Activated CD8-positive, alpha-beta memory T cell treated with anti-CD3 and anti-CD28 coated beads, Interleukin-2, amount 10 ng/mL, durations not matched to agents 7 days and 5 days (primary cell): ENCODE results near the gene ITGA2B. TPM values are rescaled to one million over a fixed set of nuclear protein-coding genes. Genes with fewer than 3 reads are reported as not detected.
"Not testable (repeated sequence)": the region's sequence is repeated elsewhere in the genome, so short reads cannot be mapped to it uniquely, and the experiment has no call there.

Experiments used
- ATAC-seq: fragments of 150-1000 bp; cut with Tn5 transposase; one replicate; pipeline ENCODE4 v1.10.0; 2021; ENCODE audit warnings: moderate library complexity
- CTCF ChIA-PET: fragments of 350-600 bp; sonication (Branson Sonifier 250); formaldehyde crosslinking; loops from one replicate; lab custom pipeline; 2021; ENCODE audit warnings: antibody characterized with exemption; lab: Charles Lee
- DNase-seq: peaks from one replicate; pipeline ENCODE4 v3.0.0-alpha.2; 2020
- H3K27ac Mint-ChIP-seq: one replicate; pipeline ENCODE4 v1.8.0; 2021; ENCODE audit warnings: mild to moderate bottlenecking, mixed read lengths
- H3K27me3 Mint-ChIP-seq: one replicate; pipeline ENCODE4 v1.8.0; 2021; ENCODE audit warnings: mixed read lengths
- H3K36me3 Mint-ChIP-seq: one replicate; pipeline ENCODE4 v1.8.0; 2021; ENCODE audit warnings: mild to moderate bottlenecking, mixed read lengths
- H3K4me1 Mint-ChIP-seq: one replicate; pipeline ENCODE4 v1.8.0; 2021; ENCODE audit warnings: mixed read lengths
- H3K4me3 Mint-ChIP-seq: one replicate; pipeline ENCODE4 v1.8.0; 2021; ENCODE audit warnings: mild to moderate bottlenecking, moderate library complexity, mixed read lengths
- H3K9me3 Mint-ChIP-seq: one replicate; pipeline ENCODE4 v1.8.0; 2022; ENCODE audit warnings: low read depth, mixed read lengths
- total RNA-seq, 2 experiments: library from RNA; stranded (reverse); gene quantifications; one replicate each; pipeline ENCODE4 v1.2.3, GENCODE V29; 2021

Gene ITGA2B
- total RNA-seq, 2 experiments from 2014 or later: 0.09 to 0.44 TPM

- no peak overlapping the region for H3K27ac Mint-ChIP-seq
- peaks cover 12% of the 10 kb centered on the region for H3K27me3 Mint-ChIP-seq
- H3K9me3 Mint-ChIP-seq: no peaks in the 10 kb centered on the region
- H3K4me3 Mint-ChIP-seq: no peak overlapping the region
- peaks cover 5% of the 10 kb centered on the region for H3K36me3 Mint-ChIP-seq
- DNase-seq: no peak
- CTCF ChIA-PET: interaction anchor here (1.1 to 6.2 kb wide), 9 partner anchors 10 to 201 kb away, joined by 3 to 64 read pairs (median 11); partner anchors contain the start of gene FAM171A2
- peaks cover 18% of the 10 kb centered on the region for H3K4me1 Mint-ChIP-seq
- no peak for ATAC-seq
Observed at GRCh38 chr17:44351961-44352827, 37.3 kb downstream of the ITGA2B start.

GRCh38 chr17:44351464-44351863 lies 38.0 kb downstream of the ITGA2B start:
- Mint-ChIP-seq H3K4me1 (peaks cover 18% of the 10 kb centered on the region), H3K27me3 (peaks cover 12% of the 10 kb centered on the region), H3K27ac (no peak overlapping the region), H3K9me3 (no peaks in the 10 kb centered on the region), H3K36me3 (peaks cover 5% of the 10 kb centered on the region), H3K4me3 (no peak overlapping the region)
- ATAC-seq: no peak
- CTCF ChIA-PET: interaction anchor here (0.7 to 6.2 kb wide), 11 partner anchors 9 to 405 kb away, joined by 3 to 64 read pairs (median 8); partner anchors contain the start of gene FAM171A2
- DNase-seq: no peak

GRCh38 chr17:44350733-44351226 lies 38.7 kb downstream of the ITGA2B start:
- H3K27me3 Mint-ChIP-seq: peaks cover 12% of the 10 kb centered on the region
- H3K4me3 Mint-ChIP-seq: no peak overlapping the region
- H3K27ac Mint-ChIP-seq: no peak overlapping the region
- H3K9me3 Mint-ChIP-seq: no peaks in the 10 kb centered on the region
- CTCF ChIA-PET: interaction anchor here (0.6 to 6.2 kb wide), 19 partner anchors 9 to 404 kb away, joined by 3 to 64 read pairs (median 4); partner anchors contain the start of gene FAM171A2
- peaks cover 5% of the 10 kb centered on the region for H3K36me3 Mint-ChIP-seq
- DNase-seq (peak; percentile 81), ATAC-seq (peak; percentile 79)
- peaks cover 25% of the 10 kb centered on the region for H3K4me1 Mint-ChIP-seq

GRCh38 chr17:44349553-44350070 lies 39.8 kb downstream of the ITGA2B start:
- peaks cover 34% of the 10 kb centered on the region for H3K4me1 Mint-ChIP-seq
- no peak overlapping the region for H3K4me3 Mint-ChIP-seq
- peaks cover 5% of the 10 kb centered on the region for H3K36me3 Mint-ChIP-seq
- CTCF ChIA-PET: interaction anchor here (0.8 to 6.2 kb wide), 9 partner anchors 11 to 146 kb away, joined by 3 to 64 read pairs (median 11); partner anchors contain the start of gene FAM171A2
- ATAC-seq (no peak), DNase-seq (no peak)
- H3K9me3 Mint-ChIP-seq: no peaks in the 10 kb centered on the region
- no peak overlapping the region for H3K27ac Mint-ChIP-seq
- peaks cover 6% of the 10 kb centered on the region for H3K27me3 Mint-ChIP-seq

GRCh38 chr17:44348988-44349364 lies 40.5 kb downstream of the ITGA2B start:
- Mint-ChIP-seq H3K4me1 (peaks cover 36% of the 10 kb centered on the region), H3K27ac (no peak overlapping the region), H3K4me3 (no peak overlapping the region), H3K36me3 (peaks cover 5% of the 10 kb centered on the region), H3K27me3 (peaks cover 6% of the 10 kb centered on the region), H3K9me3 (no peaks in the 10 kb centered on the region)
- no peak for ATAC-seq
- no peak for DNase-seq
- CTCF ChIA-PET: interaction anchor here (2.1 to 6.1 kb wide), 3 partner anchors 14 to 139 kb away, joined by 4 to 64 read pairs (median 35); partner anchors contain the start of gene FAM171A2

- peaks cover 8% of the 10 kb centered on the region for H3K27me3 Mint-ChIP-seq
- CTCF ChIA-PET: interaction anchor here (0.7 to 5.6 kb wide), 6 partner anchors 15 to 225 kb away, joined by 3 to 35 read pairs (median 6); partner anchors contain the start of genes FAM171A2 and HDAC5
- no peak overlapping the region for H3K4me3 Mint-ChIP-seq
- no peak overlapping the region for H3K27ac Mint-ChIP-seq
- DNase-seq (peak; percentile 58), ATAC-seq (no peak)
- peaks cover 5% of the 10 kb centered on the region for H3K36me3 Mint-ChIP-seq
- peaks cover 36% of the 10 kb centered on the region for H3K4me1 Mint-ChIP-seq
- H3K9me3 Mint-ChIP-seq: no peaks in the 10 kb centered on the region
Observed at GRCh38 chr17:44348234-44348987, 41.0 kb downstream of the ITGA2B start.

GRCh38 chr17:44347206-44348055 lies 42.0 kb downstream of the ITGA2B start:
- H3K9me3 Mint-ChIP-seq, H3K27ac Mint-ChIP-seq, H3K36me3 Mint-ChIP-seq, H3K4me3 Mint-ChIP-seq, ATAC-seq, DNase-seq: not testable (repeated sequence)
- Mint-ChIP-seq H3K4me1 (peaks cover 33% of the 10 kb centered on the region), H3K27me3 (peaks cover 11% of the 10 kb centered on the region)
- CTCF ChIA-PET: interaction anchor here (0.7 to 5.6 kb wide), 7 partner anchors 15 to 224 kb away, joined by 3 to 35 read pairs (median 4); partner anchors contain the start of genes FAM171A2 and HDAC5

GRCh38 chr17:44346064-44346844 lies 43.2 kb downstream of the ITGA2B start:
- no peaks in the 10 kb centered on the region for H3K36me3 Mint-ChIP-seq
- H3K27ac Mint-ChIP-seq: no peak overlapping the region
- H3K27me3 Mint-ChIP-seq: peaks cover 11% of the 10 kb centered on the region
- DNase-seq: no peak
- no peaks in the 10 kb centered on the region for H3K9me3 Mint-ChIP-seq
- peak overlapping the region; percentile 82 for H3K4me3 Mint-ChIP-seq
- CTCF ChIA-PET: interaction anchor here (0.6 to 5.6 kb wide), 31 partner anchors 9 to 331 kb away, joined by 3 to 40 read pairs (median 4); partner anchors contain the start of genes FAM171A2, HDAC5, RUNDC3A and TMEM101
- peaks cover 33% of the 10 kb centered on the region for H3K4me1 Mint-ChIP-seq
- no peak for ATAC-seq

GRCh38 chr17:44345454-44346026 lies 43.9 kb downstream of the ITGA2B start:
- peaks cover 11% of the 10 kb centered on the region for H3K27me3 Mint-ChIP-seq
- H3K9me3 Mint-ChIP-seq: no peaks in the 10 kb centered on the region
- H3K36me3 Mint-ChIP-seq: no peaks in the 10 kb centered on the region
- DNase-seq (peak; percentile 64), ATAC-seq (peak; percentile 22)
- peaks cover 31% of the 10 kb centered on the region for H3K4me1 Mint-ChIP-seq
- H3K4me3 Mint-ChIP-seq: peak overlapping the region; percentile 82
- H3K27ac Mint-ChIP-seq: peak overlapping the region; percentile 9
- CTCF ChIA-PET: interaction anchor here (0.6 to 3.4 kb wide), 33 partner anchors 9 to 331 kb away, joined by 3 to 40 read pairs (median 4); partner anchors contain the start of genes FAM171A2, HDAC5, RUNDC3A and TMEM101

GRCh38 chr17:44344939-44345453 lies 44.5 kb downstream of the ITGA2B start, which contains the start of gene GRN:
TSS of gene GRN (plus strand) at chr17:44345302. CDS start at chr17:44349165, 3,863 bp downstream.
- H3K36me3 Mint-ChIP-seq: no peaks in the 10 kb centered on the region
- peak within 1 kb of the TSS; percentile 82 for H3K4me3 Mint-ChIP-seq
- H3K27me3 Mint-ChIP-seq: peaks cover 11% of the 10 kb centered on the region
- CTCF ChIA-PET: interaction anchor here (1.0 to 3.4 kb wide), 26 partner anchors 9 to 330 kb away, joined by 3 to 40 read pairs (median 5); partner anchors contain the start of genes FAM171A2, HDAC5 and TMEM101
- DNase-seq (peak; percentile 92), ATAC-seq (peak; percentile 99)
- H3K27ac Mint-ChIP-seq: peak within 1 kb of the TSS; percentile 9
- no peaks in the 10 kb centered on the region for H3K9me3 Mint-ChIP-seq
- H3K4me1 Mint-ChIP-seq: peaks cover 31% of the 10 kb centered on the region
